Measurements from ENCODE around the gene LIN9. TPM values are rescaled to one million over a fixed set of nuclear protein-coding genes. Genes with fewer than 3 reads are reported as not detected.

The LIN9 gene
- total and polyA plus RNA-seq, 10 of the 15 experiments (the other 5 are each of a cell fraction or from before 2014, with no cell fraction given): 5.9 to 13.5 (median 8.3) TPM

- no peak for TF ChIP-seq HDAC6 (IDR thresholded peaks at IDR 0.05; ENCODE audit: unreplicated experiment)
- TF ChIP-seq CREM (IDR thresholded peaks at IDR 0.05; ENCODE audit: low read depth): no peak
- TF ChIP-seq SUZ12 (IDR thresholded peaks at IDR 0.05; ENCODE audit: unreplicated experiment): no peak
- no peak for TF ChIP-seq PAX8 (IDR thresholded peaks at IDR 0.05)
- no peak for TF ChIP-seq EGR1 (IDR thresholded peaks at IDR 0.05; ENCODE audit: borderline replicate concordance in 1 of 2, low read depth in 2 of 2, low read length in 2 of 2)
- TF ChIP-seq GATAD2B (conservative IDR thresholded peaks at IDR 0.05; ENCODE audit: low read depth): no peak
These were observed 113.8 kb downstream of the LIN9 start (continued) for GRCh38 chr1:226195144-226195543.

GRCh38 chr1:226187380-226187779, 121.6 kb downstream of the LIN9 start:
- intact Hi-C loops (cut with micrococcal nuclease; ENCODE audit: unreplicated experiment) (loop anchor here (2.0 to 10.0 kb wide), 2 partner anchors 63 to 713 kb away; no protein-coding TSS in a partner anchor), in situ Hi-C loops (cut with MboI) (no loop called here)
- Histone ChIP-seq H3K27me3 (replicated peaks in 1 of 2; ENCODE audit: control insufficient read depth in 2 of 2, insufficient read depth in 2 of 2, low read length in 1 of 2) (no peaks in the 10 kb centered on the region), H4K20me1 (ENCODE audit: control insufficient read depth, insufficient read depth) (no peaks in the 10 kb centered on the region), H3K4me1 (ENCODE audit: control insufficient read depth, insufficient read depth, low read length) (peaks cover 5% of the 10 kb centered on the region; the same call in 1 of the 2 replicates), H3K4me2 (ENCODE audit: control insufficient read depth, insufficient read depth) (peak overlapping the region; percentile 94), H3K27ac (ENCODE audit: control insufficient read depth, insufficient read depth) (no peak overlapping the region), H2AFZ (ENCODE audit: control insufficient read depth, low read depth, low read length) (peak overlapping the region; percentile 99; the same call in 1 of the 2 replicates), H3K9me3 (replicated peaks; ENCODE audit: control insufficient read depth, insufficient read depth, low read length) (no peaks in the 10 kb centered on the region), H3K9ac (ENCODE audit: control insufficient read depth, insufficient read depth, low read length) (peak overlapping the region; percentile 96), H3K36me3 (ENCODE audit: control insufficient read depth in 2 of 2, insufficient read depth in 2 of 2, low read length in 1 of 2) (peaks cover 0 to 3% of the 10 kb centered on the region in 2 experiments; a peak in 1 of 4 replicates), H3K4me3 (peak overlapping the region; percentile 94; the same call in 1 of the 2 replicates), H3K79me2 (ENCODE audit: control insufficient read depth, insufficient read depth, low read length) (peaks cover 44% of the 10 kb centered on the region)
- no TSS peak for BruUV-seq (replicated peaks)
- ChIA-PET POLR2A (no interaction called here), CTCF (interaction anchor here (0.7 to 1.2 kb wide), 3 partner anchors 11 to 777 kb away, joined by 3 to 5 read pairs (median 3); no protein-coding TSS in a partner anchor), RAD21 (ENCODE audit: unreplicated experiment) (interaction anchor here (1.1 kb wide), 1 partner anchor 62 kb away, joined by 4 read pairs; no protein-coding TSS in a partner anchor), SMC1A (ENCODE audit: uncharacterized antibody, unreplicated experiment) (interaction anchor here (1.0 kb wide), 1 partner anchor 59 kb away, joined by 3 read pairs; no protein-coding TSS in a partner anchor)
- 0 out of 2 replicates have a peak, but pooled peaks have one; percentile 46 for TF ChIP-seq PAX8 (IDR thresholded peaks at IDR 0.05)
- TF ChIP-seq KAT2A (conservative IDR thresholded peaks at IDR 0.05; ENCODE audit: control insufficient read depth, low read depth, low read length): no peak
- 0 out of 2 replicates have a peak, but pooled peaks have one; percentile 3 for TF ChIP-seq MLLT1 (IDR thresholded peaks at IDR 0.05)
- no peak for TF ChIP-seq ZBTB4 (CRISPR knock-in tag; IDR thresholded peaks at IDR 0.05)
- no peak for TF ChIP-seq EED (IDR thresholded peaks at IDR 0.05; ENCODE audit: low read depth)
- TF ChIP-seq SMAD5 (IDR thresholded peaks at IDR 0.05; ENCODE audit: low read depth): no peak
- FAIRE-seq (no peak), DNase-seq (ENCODE audit: low read depth, low spot score) (no peak), ATAC-seq (no peak)
- 62% methylated on average over 7 of the region's 7 CpGs for WGBS (ENCODE audit: insufficient coverage, insufficient replicate concordance, low lambda C conversion rate, missing lambda C conversion rate)

Measured in GM12878 (cell line).